Stimulated activated CD4-positive, alpha-beta T cell treated with anti-CD3 and anti-CD28 coated beads, Interleukin-1b, Interleukin-23, amount 100 ng/mL, for 4 hours (primary cell): Measurements from ENCODE around the gene PIK3AP1.

Experiments
- DNase-seq, 2 donors: peaks; one replicate each; pipeline ENCODE4 v3.0.0-alpha.2; 2020; ENCODE audit warnings: low read depth in 2 of 2

Gene PIK3AP1

DNA sequence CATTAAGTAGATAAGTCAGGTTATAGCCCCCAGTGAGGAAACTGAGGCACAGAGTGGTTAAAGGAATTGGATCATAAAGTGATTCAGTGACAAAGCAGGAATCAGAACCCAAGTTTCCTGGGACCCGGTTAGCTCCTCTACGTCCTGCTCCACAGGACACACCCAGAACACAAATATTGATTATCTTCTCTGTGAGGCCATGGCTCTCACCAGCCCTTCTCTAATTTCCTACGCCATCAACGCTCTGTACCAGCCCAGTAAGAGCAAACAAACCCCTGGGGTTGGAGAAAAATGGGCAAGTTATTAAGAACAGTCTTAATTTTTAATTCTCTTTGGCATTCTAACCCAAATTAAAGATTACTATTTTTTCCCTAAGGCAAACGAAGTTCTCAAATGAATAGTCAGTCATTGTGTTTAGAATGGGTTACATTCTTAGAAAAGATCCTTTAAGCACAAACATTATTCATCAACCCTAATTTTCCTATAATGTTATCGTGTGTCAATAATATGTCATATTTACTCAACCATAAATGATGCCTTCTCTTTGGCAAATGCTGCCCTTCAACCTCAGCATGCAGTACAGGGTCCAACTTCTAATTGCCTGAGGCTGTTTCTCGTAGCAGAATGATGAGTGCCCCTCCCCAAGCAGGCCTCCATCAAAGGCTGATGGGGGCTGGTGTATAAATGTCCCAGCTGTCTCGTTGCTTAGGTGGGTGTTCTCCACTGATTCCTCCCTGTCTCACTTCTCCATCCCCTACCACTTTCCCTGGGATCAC, 108.1 kb downstream of the PIK3AP1 start:
- no peak for DNase-seq

DNA sequence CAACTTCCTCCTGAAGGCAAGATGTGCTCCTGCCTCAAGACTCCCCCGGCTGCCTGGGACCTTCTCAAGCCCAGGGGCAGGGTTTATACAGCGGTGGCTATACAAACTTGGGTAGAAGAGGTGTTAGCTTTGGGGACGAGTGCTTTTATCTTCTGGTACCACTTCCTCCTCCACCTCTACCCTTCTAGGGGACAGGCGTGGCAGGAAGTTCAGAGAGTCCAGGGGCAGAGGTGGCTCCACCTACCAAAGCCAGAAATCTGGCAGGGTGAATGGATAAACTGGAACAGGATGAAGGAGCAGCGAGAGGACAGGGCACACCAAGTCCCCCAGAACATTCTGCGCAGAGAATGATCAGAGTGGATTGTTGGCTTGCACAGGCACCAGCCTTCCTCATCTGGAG, 109.5 kb downstream of the PIK3AP1 start:
- no peak for DNase-seq

DNA sequence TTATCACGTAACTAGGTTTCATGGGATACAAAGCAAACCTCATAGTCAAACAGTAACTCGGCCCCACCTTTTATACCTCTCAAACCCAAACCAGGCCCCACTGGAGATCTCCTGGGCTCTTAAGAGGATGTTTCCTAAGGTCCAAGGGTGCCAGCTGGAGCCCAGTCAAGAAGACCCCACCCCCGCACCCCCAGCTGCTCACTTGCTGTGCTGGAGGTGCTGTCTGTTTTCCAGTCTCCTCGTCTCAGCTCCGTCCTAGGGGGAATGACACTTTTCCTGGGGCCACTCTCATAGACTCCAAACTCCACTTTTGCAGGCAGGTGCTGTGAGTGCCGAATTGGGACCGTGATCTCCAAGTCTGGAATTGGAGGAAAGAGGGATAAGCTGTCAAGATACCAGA, 110.8 kb downstream of the PIK3AP1 start:
- no peak for DNase-seq

DNA sequence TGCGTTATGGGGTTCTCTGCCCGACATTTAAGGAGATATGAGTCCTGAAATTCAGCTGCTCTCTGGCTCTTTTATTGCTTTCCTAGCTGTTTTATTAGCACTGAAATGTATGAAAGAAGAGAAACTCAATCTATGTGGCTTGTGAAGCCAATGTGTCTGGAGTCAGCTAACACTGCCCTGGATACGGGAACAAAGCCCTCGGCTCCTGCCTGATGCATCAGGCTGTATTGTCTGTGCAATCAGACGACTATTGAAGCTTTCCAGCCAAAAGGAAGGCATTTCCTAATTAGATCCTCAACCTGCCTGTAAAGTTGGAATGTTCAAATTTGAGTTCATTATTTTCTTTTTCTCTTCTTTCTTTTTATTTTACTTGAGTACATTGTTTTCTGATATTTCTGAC, 111.5 kb downstream of the PIK3AP1 start:
- DNase-seq: no peak

DNA sequence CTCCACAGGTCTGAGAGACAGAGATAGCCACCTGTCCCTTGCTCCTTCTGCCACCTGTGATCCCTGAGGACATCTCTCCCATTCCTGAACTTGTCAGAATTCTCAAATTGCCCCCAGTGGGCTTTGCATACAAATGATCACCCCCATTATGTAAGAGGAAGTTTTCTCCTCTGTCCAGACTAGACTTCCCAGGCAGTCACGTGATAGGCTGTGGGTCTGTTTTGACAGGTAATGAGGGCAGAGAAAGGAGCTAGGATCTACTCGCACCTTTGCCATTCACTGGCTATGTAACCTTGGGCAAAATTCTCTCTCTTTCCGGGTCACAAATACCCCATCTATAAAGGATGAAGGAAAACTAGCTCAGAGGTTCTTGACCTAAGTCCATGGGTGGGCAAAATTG, 112.1 kb downstream of the PIK3AP1 start:
- DNase-seq: no peak

DNA sequence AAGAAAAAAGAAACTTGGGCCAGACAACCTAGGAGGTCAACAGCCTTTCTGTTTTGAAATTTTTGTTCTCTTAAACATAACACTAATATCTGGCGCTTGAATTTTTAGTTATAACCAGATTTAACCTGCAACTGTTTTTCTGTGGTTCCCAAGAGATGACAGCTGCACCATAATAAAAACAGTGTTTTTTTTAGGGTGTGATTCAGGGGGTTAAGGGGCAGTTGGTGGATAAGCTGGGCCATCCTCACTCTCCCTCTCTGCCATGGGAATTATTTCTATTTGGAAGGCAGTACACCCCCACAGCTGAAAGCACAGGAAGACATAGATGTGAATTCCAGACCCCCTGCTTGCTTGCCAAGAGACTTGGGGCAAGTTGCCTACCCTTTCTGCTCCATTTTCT, 113.4 kb downstream of the PIK3AP1 start:
- no peak for DNase-seq

DNA sequence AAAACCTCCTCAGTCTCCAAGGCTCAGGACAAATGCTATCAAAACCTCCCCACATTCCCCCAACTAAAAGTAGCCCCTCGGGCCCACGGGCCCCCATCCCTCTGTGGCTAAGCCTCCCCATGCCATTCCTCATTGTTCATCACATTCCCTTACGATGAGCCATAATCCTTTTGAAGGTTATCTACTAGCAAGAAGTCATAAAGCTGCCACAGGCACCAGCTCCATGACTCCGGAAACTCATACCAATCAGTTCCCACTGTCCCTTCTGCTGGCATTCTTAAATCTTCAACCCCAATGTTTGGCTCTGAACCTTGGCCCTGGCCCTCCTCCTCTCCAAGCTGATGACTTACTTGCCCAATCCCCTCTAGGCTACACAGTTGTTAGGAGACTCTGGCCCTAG, 114.1 kb downstream of the PIK3AP1 start:
- no peak for DNase-seq

DNA sequence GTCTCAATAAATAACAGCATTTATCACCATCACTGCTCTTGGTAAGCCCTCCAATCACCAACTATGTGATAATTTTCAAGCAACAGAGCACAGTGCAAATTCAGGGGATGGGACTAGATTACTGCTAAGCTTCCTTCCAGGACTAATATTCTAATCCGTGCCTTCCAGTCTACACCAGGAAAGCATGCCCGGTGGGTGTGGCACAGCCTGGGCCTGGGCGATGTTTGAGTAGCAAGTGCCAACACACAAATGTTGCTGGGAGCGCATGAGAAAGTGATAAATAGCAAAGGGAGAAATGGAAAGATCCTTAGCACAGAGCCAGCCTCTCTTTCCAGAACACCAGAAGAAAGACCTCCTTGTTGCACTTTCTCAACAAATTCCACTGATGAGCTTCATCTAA, 120.0 kb downstream of the PIK3AP1 start:
- no peak for DNase-seq

DNA sequence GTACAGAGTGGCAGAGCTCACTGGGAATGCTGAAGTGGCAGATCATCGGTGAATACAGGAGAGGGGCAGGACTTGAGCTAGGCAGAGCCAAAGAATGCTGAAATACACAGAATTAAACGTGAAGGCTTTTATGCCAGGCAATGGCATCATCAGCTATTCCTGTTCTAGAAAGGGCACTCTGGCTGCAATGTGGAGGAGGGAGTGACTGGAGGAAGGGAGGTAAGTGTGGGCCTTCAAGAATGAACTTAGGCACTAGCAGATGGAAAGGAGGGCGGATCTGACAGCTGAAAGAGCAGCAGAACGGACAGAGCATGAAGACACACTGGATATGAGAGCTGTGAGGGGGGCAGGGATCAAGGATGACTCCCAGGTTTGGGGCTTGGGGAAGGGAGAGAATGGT, 121.5 kb downstream of the PIK3AP1 start:
- no peak for DNase-seq

DNA sequence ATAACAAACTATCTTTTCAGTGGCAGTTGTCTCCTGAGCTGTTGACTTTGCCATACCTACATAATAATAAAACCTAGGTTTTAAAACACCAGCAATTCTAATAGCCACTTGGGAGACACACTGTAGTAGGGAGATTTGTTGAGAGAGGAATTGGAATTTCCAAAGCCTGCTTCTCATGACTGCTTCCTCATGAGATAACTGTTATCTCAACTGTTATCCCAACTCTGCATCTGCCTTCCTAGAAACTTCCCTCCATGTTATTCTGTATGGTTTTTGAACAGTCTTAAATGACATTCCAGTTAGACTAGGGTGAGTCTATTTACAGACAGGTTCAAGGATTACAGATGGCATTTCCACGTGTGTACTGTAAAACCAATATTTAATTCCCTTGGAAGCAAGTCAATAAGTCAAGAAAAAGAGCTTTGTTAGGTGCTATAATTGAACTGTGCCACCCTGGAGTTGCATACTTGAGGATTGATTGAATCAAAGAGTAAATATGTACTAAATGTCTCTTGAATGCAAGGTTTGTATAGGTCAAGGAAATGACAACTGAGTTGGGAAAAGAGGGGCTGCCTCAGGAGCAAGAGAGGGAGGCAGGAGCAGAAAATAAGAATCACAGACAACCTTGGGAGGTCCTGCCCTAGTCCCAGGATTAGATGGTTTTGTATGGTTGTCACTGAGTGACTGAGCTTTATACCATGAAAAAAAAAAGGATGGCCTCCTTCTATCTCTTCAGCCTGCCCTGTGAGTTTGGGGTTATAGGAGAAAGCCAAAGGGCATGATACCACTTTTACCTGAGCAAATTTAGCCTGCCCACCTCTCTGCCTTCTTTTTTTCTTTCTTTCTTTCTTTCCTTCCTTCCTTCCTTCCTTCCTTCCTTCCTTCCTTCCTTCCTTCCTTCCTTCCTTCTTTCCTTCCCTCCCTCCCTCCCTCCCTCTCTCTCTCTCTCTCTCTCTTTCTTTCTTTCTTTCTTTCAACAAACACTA, 123.6 kb downstream of the PIK3AP1 start:
- no peak for DNase-seq

DNA sequence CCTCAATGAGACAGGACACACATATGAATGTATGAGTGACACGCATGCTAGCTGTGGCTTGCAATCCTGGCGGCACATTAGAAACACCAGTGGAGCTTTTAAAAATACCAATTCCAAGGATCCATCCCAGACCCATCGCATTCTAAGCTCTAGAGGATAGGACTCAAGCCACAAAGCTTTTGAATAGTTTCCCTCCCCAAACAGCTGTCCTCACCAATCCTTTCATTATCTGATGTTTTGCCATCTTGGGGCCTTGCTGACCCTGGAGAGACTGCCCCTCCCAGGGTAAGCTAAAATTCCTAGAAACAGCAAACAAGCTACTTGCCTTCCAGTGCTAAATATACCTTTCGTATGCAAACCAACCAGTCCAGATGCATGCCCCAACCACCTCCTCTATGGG, 124.6 kb downstream of the PIK3AP1 start:
- DNase-seq: no peak

DNA sequence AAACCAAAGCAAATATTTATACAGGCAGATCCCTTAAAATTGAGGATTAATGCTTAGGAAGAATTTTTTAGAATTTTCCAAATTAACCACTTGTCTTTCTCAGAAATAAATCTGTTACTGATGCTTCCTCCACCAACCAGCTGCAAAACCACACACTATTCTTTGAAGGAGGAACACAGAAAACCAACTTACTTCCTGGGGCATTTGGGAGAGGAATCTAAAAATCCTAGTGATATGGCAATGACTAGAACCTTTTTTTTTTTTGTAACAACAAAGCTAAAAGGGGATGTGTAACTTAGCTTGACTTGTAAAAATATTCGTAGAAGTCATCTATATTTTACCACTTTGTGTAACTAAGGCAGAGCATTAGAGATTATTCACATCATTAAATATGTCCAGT, 128.4 kb downstream of the PIK3AP1 start:
- no peak for DNase-seq

DNA sequence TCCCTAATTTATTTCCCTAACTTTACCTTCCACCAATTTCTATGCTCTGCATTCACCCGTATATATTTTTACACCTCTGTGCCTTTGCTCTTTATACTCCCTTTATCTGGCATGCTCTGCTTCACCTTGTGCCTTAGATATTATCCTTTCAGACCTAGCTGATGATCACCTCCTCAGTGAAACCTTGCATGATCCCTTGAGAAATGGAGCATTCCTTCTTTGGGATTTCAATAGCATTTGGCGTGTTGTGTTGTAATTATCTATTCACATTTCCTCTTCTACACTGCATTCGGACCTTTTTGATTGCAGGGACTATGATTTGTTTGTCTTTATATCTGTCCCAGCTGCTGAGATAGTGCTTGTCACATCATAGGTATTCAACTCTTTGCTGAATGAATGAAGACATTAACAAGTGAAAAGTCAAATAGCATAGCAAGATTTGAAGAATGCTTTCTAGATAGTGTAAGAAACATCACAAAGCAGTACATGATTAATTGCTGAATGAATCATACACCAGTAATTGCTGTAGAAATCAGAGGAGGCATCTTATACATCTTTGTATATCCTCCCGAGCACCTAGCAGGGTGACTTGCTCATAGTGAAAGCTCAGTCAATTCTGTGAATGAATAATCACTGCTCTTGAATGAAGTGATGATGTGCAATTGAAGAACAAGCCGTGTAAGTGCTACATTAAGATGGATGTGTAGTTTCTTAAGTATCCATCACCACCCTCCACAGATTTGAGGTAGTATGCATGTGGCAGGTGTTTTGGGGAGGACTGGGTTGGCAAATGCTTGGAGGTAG, 131.5 kb downstream of the PIK3AP1 start:
- DNase-seq: no peak

DNA sequence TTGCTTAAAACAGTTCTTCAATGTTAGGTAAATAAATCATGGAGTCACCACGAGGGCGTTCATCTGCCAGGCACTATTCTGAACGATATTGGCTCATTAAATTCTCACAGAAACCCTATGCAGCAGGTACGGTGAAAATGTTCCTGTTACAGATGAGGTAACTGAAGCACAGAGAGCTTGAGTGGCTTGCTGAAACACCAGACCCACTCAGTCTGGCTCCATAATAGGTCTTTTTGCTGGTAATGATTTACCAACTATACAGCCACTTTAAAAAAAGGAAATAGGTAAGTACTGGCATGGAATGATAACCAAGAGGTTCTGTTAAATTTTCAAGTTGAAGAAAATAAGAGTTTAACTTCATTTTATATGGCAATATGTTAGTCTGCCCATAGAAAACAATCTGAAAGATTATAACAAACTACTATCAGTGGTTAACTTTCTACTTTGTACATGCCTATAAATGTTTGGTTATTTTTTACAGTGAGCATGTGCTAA, 132.2 kb downstream of the PIK3AP1 start:
- DNase-seq: no peak

DNA sequence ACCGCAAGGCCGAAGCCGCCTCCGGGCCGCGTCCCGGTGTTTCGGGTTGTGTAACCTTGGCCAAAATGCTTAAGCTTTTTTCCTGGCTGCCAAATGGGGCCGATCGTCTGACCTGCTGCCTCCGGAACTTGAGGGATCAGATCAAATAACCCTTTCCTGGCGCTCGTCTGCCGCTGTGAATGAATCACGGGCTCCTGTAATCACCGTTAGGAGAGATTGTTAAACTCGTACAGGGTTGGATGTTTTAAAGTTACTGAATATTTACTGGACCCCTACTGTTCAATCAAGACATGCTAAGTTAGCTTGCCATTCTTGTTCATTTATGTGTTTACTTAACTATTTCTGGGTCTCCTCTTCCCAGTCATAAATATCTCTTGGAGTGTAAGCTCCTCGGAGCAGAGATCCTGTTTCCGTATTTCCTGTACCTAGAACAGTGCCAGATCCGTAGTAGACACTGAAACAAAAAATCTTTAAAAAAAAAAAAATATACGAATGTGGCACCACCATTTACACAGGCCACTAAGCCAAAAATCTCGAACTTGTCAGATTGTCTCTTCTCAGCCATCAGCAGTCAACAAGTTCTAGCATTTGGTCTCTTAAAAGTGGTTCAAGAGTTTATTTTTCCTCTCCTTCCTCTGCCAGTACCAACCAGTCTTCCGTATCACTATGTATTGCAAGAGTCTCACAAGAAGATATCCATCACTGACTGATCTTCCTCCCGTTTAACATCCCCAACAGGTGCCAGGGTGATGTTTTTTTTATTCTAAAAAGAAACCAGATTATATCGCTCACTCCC, 132.9 kb downstream of the PIK3AP1 start:
- peak in 1 of 2 donors; percentile 40 for DNase-seq

DNA sequence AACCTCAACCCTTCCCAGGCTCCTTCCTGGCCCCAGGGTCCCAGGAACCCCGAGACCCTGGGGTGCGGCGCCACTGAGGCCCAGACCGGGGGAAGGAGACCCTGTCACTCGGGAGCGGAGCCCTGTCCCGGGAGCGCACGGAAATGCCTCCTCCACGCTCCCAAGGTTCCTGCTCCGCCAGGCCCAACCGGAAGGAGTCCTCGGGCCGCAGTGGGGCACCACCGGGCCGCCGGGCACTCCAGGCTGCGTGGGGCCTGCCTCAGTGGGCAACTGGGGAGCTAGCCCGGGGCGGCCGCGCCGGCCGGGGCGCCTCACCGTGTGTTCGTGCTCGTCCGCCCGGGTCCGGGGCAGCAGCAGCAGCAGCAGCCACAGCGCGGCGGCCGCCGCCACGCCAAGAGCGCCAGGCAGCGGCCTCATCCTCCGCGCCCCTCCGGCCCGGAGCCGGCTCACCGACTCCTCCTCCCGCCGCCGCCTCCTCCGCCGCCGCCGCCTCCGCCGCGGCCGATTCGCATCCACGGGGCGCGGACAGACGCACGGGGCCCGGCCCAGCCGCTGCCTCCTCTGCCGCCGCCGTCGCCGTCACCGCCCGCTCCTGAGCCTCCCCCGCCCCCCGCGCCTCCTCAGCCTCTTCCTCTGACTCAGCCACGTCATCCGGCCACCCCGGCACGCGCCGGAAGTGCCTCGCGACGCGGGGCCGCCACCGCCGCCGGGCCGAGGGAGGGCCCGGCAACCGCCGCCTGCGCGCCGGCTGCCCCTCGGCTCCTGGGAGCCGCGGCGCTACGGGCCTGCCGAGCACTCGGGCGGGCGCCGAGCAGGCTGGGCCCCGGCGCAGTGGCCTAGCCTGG, 133.7 kb downstream of the PIK3AP1 start, which contains the start of gene TM9SF3:
TM9SF3 (minus strand) TSS at position 594 of the 845 bp plus-strand sequence; CDS start at position 417, 177 bp downstream.
- DNase-seq: peak; percentile 89 to 91

DNA sequence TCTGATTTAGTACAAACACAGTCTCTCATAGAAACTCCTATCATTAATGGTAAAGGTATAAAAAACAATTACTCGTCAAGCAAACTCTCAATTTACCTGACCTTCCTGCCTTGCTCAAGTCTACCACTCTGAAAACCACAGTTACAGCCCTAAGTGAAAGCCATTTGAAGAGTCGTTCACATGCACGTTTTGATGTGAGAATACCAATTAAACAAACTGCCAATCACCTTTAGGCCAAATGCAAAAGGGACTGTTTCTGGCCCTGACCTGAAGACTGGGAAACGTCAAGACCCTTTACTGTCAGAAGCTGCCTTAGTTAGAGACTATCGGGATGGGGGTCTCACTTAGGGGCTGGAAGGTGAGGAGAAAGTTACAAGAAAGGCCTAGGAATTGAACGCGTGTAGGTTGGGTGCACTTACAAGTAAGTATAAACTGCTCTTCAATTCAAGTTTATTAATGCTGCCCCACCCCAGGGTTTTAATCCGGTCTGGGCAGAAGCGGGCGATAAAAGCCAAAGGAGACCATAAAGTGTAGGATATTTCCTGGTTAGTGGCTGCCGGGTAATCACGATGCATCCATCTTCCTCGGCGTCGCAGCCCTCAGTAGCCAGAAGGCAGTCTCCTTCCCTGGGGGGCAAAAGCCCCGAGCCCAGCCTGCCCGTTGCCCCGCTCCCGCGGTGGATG, 134.4 kb downstream of the PIK3AP1 start:
- no peak for DNase-seq

DNA sequence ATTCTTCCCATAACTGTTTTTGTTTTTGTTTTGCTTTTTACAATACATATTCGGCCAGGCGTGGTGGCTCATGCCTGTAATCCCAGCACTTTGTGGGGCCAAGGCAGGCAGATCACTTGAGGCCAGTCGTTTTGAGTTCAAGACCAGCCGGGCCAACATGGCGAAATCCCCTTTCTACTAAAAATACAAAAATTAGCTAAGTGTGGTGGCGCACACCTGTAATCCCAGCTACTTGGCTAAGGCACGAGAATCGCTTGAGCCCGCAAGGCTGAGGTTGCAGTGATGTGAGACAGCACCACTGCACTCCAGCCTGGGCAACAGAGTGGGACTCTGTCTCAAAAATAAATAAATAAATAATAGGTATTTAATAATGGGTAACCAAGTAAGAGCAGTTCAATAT, 135.8 kb downstream of the PIK3AP1 start:
- no peak for DNase-seq

DNA sequence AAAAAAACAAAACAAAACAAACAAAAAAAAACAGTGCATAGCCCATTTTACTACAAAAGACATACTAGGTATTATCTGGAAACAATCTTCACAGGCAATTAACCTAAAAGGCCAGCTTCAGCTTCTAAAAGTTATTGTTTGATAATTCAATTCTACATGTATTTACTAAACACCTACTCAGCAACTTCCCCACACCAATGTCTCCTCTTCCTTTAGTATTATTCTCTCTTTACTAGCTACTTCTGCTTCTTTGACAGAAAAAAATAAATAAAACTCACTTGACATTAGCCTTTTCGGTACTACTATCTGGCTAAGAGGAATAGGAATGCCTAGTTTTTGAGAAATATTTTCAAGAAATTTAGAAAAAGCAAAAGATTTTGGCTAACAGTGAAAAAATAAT, 136.3 kb downstream of the PIK3AP1 start:
- no peak for DNase-seq
